Myocyte (in vitro differentiated cells): ENCODE data around the gene ZSWIM3. TPM values are rescaled to one million over a fixed set of nuclear protein-coding genes. Genes with fewer than 3 reads are reported as not detected.
"Not testable (repeated sequence)": the region's sequence is repeated elsewhere in the genome, so short reads cannot be mapped to it uniquely, and the experiment has no call there.

Experiments
- DNase-seq: peaks from one replicate; pipeline ENCODE4 v3.0.0-alpha.2; 2012; ENCODE audit warnings: low read depth
- polyA plus RNA-seq: library from polyadenylated mRNA; unstranded; fragments of >200 nt; gene quantifications from one replicate; pipeline ENCODE4 v1.2.1, GENCODE V29; 2012; ENCODE audit warnings: missing spikeins
- total RNA-seq: library from RNA; depleted of rRNA; stranded (reverse); fragments of >200 nt; gene quantifications from 2 replicates; pipeline ENCODE4 v1.2.3, GENCODE V29; 2014

Gene ZSWIM3
- total RNA-seq, result 4.5 and 4.7 TPM in 2 replicates
- 2.9 TPM for polyA plus RNA-seq

DNA sequence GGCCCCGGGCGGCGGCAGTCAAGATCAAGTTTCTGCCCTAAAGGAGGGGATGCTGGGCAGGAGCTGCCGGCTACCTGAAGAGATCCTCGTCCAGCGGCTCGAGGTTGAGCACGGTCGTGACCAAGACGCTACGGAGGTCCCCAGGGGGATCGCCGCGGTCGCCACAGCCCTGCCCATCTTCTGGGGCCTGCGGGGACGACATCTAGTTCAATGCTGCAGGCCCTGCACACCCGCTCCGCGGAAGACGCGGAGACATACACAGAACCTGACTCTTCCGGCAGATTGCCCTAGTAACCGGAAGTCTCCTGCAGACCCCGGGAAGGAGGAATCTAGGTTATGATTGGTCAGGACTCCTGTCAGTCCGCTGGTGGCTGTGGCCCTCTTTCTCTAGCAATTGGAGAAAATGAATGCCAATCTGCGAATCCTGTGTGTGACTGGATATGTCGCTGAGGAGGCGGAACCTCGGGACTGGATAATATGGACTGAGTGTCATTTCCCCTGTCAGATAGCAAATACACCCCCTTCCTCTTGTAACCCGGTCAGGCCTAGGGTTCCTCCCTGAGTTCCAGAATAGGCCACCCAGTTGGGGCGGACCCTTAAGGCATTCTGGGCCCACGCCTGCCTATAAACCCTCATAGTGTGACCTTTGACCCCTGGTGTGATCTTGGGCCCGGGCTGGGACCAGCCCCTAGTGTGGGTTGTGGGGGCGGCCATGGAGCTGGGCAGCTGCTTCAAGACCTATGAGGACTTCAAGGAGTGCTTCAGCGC is at the start of gene ZSWIM3, which contains the start of gene ACOT8:
TSS of gene ZSWIM3 (plus strand) at position 501 of the 768 bp plus-strand sequence. CDS start at position 713, 212 bp downstream.
TSS of gene ACOT8 (minus strand) at position 279 of the 768 bp plus-strand sequence. CDS start at position 202, 77 bp downstream.
- DNase-seq, result peak; percentile 100

DNA sequence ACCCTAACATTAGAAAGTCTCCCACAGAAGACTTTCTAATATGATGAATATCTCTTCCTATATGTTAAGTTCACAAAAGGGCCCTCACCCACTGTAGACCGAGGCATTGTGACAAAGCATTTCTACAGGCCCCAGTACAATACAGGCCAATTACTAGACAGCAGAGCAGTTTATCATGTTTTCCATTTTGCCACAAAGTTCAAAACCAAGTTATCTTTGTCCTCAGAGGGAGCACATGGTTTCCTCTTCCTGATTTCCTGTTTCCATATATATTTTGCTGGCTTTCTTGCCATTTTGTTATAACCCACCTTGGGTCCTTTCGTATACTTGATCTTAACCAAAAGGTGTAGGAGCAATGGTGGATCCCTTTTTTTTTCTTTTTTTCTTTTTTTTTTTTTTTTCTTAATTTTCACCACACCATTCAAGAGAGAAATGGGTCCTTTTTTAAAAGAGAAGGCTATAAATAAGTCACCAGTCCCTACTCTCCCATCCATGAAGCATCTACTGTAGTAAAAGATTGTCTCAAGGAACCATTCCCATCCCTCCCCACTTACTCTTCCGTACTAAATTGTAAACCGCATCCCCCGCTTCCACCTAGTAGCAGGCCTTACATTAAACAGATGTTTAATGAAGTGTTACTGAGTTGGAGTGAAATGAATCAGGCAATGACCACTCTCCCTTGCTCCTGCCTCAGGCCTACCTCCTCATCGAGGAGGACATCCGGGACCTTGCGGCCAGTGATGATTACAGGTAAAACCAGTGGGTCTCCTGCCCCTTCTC is 47.0 kb upstream of the ZSWIM3 start:
- DNase-seq, result no peak

DNA sequence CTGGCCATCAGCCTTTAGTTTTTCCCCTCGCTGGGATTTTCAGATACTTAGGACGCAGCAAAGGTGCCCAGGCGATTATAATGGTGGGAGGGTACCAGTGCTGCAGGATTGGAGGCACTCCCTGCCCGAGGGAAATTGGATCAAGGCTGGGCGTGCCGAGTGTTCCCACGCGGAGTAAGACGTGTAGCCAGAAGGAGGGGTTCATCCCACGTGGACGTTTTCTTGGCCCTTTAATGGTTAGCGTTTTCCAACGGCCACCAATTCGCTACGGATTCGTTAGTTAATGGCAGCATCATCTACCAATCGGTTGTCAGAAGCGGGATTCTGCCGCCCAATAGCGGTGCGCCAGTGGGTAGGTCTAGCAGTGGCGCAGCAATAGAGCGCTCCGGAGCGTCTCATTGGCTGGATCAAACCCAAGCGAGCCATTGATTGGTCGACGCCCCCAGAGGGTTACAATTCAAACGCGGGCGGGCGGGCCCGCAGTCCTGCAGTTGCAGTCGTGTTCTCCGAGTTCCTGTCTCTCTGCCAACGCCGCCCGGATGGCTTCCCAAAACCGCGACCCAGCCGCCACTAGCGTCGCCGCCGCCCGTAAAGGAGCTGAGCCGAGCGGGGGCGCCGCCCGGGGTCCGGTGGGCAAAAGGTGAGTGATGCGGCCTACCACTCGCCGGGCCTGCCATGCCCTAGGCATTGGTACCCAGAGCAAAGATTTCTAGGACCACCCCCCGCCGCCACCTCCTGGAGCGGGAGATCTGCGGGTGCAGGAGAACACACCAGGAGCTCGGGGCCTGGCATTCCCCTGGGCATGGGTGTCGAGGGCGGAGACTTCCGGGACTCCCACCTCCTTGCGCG is 45.0 kb upstream of the ZSWIM3 start, which contains the start of gene UBE2C:
TSS of gene UBE2C (plus strand) at position 488 of the 849 bp plus-strand sequence. CDS start at position 540, 52 bp downstream.
- DNase-seq, result peak; percentile 100

DNA sequence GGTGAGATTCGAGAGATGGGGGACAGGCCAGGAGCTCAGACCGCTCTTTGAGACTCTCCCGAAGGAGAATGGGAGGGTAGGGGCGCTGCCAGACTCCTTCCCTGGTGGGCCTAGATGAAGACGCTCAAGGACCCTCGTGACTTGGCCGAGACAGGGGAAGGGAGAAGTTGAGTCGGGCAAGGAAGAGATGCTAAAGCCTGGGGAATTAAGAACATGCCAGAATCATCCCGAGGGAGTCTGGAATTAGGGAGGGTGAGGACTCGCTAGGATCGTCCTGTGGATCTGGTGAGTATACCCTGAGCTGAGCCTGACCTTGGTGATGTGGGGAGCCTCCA is 44.4 kb upstream of the ZSWIM3 start:
- no peak for DNase-seq

DNA sequence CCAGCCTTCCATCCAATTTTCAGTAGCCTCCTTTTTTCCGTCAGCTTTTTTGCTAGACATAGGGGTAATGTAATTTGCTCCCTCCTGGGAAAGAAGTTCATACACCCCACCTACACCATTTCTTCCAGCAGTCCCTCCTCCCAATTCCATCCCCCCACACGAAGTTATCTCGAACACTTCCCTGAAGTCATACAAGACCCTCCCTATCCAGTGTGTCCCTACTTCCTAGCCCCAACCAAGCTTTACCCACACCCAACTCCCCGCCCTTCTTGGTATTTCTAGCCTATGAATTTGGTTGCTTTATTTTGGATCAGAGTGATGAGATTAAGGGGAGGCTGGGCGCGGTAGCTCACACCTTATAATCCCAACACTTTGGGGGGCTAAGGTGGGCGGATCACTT is 43.9 kb upstream of the ZSWIM3 start:
- DNase-seq, result no peak

DNA sequence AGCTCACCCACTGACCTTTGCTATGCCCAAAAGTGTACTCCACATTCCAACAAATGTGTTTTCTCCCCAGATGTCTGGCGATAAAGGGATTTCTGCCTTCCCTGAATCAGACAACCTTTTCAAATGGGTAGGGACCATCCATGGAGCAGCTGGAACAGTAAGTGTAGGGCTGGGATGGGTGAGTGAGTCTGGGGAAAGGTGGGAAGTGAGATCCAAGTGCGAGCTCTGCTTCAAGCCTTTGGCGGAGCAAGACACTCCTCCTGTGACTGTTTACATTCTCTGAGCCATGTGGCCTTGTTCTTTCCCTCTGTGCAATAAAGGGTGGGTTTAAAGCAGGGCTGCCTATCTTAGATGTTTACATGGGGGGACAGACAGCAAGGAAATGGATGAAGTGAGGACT is 43.1 kb upstream of the ZSWIM3 start:
- DNase-seq, result no peak

DNA sequence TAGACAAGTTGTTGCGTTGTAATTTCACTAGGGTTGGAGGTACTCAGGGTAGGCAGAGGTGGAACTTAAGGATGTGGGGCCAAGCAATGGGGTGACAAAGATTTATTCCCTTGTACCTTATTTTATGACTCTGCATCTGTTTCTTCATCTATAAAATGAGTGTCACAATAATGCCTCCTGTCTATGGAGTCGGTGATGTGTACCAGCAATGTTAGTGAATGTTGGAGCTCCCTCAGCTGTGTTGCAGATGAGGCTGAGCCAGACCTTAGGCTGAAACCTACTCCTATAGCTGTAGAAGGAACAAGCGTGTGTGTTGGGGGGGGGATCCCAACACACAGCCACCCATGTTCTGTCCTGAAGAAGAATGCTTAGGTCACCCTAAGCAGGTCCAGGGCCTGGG is 40.5 kb upstream of the ZSWIM3 start:
- DNase-seq, result no peak

DNA sequence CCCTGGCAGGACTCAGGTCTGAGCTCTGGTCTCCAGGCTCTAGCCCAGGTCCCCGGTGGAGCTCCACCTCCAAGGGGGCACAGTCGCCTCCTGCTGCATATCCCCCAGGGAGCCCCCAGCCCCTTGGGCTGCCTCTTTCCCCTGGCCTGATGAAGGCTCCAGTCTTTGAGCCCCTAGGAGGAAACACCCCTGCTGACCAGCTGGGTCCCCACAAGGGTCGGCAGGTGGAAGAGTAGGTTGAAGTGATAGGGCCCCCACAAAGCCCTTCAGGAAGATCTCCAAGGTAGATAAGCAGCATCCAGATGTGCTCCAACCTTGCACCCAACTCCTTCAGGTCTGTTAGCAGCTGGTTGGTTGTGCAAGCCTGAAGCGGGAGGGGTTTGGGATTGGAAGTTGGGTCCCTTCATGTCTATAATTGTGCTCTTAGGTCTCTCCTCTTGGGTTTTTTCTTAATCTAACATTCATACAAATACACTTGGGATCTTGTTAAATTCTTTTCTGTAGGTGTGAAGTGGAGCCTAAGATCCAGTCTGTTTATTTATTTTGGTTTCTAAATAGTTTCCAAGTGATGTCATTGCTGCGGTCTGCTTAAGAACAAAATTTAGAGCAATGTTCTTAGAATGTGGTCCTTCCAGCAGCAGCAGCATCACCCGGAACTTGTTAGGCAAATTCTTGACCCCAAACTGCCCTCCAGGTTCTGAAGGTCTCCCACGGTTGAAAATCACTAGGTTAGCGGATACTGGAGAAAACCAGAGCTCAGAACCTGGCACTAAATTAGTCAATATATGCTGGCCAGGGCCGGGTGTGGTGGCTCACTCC is 39.8 kb upstream of the ZSWIM3 start:
- peak; percentile 67 for DNase-seq

DNA sequence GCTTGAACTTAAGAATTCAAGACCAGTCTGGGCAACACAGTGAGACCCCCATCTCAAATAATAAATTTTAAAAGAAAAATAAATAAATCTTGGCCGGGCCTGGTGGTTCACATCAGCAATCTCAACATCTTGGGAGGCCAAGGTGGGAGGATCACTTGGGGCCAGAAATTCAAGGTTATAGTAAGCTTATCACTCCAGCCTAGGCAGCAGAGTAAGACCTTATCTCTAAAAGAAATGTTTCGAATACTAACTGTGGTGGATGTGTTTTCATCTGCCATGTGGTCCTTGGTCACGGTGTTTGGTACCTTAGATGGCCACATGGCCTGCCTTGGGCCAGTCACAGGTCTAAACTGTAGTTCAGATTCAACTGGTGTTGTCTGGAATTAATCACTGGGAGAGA is 39.2 kb upstream of the ZSWIM3 start:
- DNase-seq, result no peak

DNA sequence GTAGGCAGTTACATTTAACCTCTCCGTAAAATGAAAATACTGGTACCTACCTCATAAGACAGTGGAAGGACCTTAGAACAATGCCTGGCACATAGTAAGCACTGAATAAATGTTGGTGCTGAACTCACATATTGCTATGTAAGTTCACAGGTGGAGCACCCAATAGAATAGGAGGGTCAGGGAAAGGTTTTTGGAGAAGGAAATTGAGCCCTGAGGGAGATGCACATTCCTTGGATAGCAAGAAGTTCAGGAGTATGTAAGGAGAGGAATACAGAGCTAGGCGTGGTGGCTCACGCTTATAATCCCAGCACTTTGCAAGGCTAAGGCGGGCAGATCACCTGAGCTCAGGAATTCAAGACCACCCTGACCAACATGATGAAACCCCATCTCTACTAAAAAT is 37.9 kb upstream of the ZSWIM3 start:
- no peak for DNase-seq

DNA sequence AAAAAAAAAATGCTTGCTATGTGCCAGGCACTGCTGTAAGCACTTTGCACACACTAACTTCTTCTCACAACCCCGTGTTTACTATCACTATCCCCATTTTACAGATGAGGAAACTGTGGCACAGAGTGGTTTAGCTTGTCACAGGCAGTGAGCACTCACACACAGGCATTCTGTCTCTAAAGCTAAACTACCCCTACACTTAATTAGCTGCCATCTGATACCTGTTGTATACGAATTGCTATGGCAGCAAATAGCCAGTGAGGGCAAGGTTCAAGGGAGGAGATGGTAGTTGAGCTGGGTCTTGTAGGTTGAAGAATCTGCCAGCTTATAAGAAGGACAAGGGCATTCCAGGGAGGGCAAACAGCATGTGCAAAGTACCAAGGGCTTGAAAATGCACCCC is 35.5 kb upstream of the ZSWIM3 start:
- no peak for DNase-seq

DNA sequence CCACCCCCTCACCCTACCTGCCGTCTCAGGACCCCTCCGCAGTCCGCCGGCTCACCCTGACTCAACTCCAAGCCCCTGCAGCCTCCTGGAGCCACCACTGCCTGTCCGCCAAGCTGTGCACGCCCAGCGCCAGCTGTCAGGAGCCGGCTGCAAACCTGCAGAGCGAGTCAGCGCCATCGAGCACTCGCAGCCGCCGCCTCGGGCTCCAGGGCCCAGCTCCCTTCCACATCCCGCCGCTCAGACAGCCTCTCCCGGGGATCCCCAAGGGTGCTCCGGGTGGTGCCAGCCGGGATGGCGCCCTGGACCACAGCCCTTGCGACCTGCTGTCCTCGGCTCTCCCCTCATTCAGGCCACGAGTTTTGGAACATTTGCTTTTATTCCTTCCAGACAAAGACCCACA is 34.6 kb upstream of the ZSWIM3 start:
- peak; percentile 67 for DNase-seq

DNA sequence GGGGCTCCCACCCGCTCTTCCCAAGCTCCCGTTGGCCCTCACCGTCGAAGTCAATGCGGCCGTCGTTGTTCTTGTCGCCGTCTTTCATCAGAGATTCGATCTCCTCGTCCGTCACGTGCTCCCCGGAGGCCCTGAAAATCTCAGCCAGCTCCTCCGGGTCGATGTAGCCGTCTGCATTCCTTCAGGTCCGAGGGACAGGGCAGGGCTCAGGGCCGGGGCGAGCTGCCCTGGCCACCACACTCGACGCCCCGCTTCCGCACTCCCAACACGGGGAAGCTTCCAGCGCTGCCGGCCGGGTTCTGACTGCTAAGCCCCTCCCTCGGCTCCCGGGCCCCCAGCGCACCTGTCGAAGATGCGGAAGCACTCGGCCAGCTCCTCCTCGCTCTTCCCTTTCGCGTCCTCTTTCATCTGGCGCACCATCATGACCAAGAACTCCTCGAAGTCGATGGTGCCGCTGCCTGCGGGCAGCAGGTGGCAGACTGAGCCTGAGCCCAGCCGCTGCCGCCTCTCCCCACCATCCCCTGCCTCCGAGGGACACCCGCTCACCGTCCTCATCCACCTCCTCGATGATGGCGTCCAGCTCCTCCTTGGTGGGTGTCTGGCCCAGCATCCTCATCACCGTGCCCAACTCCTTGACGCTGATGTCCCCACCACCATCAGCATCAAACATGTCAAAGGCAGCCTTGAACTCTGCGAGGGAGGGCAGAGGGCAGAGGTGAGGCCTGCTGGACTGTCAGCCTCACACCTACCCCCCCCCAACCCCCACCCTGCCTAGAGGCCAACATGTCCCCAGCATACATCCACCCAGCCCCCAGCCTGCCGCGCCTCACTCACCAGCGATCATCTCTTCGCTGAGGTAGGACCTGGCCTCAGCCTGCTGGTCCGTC is 33.2 kb upstream of the ZSWIM3 start:
- DNase-seq, result peak; percentile 54

DNA sequence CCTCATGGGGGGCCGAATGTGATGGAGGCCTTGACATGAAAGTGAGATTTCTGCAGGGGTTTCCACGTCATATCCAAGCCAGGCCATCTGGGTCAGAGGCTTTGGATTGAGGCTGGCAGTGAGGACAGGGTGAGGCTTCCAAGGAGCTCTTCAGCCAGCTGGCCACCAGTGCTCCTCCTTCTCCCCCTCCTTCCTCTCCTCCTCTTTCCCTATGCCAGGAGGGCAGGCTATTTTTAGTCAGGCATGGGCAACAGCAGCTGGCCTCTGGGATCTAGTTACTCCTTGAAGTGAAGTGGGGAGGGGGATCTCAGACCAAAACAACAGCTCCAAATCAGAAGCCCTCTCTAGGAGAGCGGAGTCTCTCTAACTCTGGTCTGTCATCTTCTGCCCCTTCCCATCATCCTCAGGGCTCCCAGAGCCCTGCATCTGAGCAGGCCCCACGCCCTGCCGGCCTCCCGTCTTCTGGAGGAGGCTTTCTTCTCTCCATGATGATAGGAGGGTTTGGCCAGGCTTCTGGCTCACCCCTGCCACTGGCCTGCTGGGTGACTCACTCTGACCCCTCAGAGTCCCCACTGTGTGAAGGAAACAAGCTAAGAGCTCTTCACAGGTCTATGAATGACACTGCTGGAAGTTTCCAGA is 30.9 kb upstream of the ZSWIM3 start:
- peak; percentile 98 for DNase-seq

DNA sequence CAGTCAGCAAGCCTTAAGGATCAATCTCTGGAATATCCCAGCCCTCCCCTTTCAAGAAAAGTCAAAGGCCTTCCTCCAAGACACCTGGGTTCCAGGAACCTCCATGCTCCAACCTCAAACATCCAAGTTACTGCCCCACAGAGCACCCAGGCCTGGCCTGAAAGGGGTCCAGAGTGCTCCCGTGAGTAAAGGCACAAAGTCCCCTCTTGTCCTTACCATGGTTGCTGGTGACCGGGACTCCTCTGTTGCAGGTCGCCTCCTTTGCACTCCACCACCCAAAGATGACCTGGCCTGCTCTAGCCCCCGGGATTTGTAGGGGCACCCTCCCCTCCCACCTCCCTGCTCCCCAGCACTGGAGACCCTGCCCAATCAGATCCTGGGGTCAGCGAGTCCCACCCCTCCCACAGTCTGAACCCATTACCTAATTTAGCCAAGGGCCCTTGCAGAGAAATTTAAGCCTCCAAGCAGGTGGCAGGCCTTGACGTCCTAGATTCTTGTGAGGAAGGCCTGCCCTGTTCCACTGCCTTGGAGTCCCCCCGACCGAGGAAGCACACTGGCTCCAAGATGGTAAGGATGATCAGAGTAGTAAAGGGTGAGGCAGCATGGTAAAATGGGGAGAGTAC is 30.3 kb upstream of the ZSWIM3 start, which contains the start of gene TNNC2:
TSS of gene TNNC2 (minus strand) at position 283 of the 623 bp plus-strand sequence. CDS start at position 219, 64 bp downstream.
- DNase-seq, result peak; percentile 84

DNA sequence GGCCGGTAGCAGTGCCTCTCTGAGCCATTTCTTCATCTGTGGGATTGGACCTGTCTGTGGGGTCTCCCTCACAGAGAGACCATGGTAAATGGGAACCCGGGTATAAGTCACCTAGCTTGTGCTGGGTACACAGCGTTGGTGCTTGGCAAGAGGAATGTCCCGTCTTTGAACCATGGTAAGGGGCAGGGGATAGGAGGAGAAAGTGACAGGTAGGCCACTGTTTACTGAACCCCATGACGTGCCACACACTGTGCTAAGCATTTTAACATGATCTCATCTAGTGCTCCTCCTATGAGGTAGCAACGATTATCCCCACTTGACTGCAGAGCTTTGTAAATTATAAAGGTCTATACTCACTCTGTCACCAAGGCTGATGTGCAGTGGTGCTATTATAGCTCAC is 29.7 kb upstream of the ZSWIM3 start:
- DNase-seq, result no peak

DNA sequence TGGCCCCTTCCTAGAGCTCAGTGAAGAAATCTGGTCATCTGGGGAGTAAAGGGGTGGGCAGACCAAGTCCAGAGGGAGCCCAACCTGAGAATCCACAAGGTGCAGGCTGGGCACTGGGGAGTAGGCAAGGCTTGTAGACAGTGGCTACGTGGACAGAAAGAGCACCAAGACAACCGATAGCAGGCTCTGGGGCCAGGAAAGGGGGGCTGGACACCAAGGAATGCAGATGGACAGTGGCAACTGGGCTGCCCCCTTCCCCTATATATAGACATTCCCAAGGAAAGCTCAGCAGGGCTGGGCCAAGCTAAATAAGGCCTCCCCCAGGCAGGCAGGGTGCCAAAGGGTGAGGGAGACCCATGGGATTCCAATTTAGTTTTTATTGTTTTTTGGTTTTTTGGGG is 28.8 kb upstream of the ZSWIM3 start:
- peak; percentile 99 for DNase-seq

DNA sequence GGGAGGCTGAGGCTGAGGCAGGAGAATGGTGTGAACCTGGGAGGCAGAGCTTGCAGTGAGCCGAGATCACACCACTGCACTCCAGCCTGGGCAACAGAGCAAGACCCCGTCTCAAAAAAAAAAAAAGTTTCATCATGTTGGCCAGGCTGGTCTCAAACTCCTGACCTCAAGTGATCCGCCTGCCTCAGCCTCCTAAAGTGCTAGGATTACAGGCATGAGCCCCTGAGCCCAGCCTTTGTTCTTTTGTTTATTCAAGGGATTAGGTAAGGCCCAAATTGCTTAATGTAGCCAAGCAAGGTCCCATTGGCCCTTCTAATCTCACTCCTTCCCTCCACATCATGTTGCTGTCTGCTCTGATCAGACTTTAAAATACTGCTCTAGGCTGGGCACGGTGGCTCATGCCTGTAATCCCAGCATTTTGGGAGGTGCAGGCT is 27.7 kb upstream of the ZSWIM3 start:
- DNase-seq, result not testable (repeated sequence)
